Kidney (tissue), 14 donors: ENCODE measurements around the gene SIGLEC12. TPM values are rescaled to one million over a fixed set of nuclear protein-coding genes. Genes with fewer than 3 reads are reported as not detected.

Experiments used
- DNase-seq, 5 donors: peaks; one replicate each; pipeline ENCODE4 v3.0.0-alpha.2; 2013 to 2020
- FAIRE-seq: peaks from 2 replicates; lab custom pipeline; 2012; peaks lifted over from hg19 to GRCh38; lab: Jason Lieb, UNC
- H3K27ac ChIP-seq, 2 donors: one replicate each; pipeline ENCODE4 v1.7.0; 2013; ENCODE audit warnings: low read depth in 2 of 2, low read length in 2 of 2, inconsistent platforms in 1 of 2
- H3K27me3 ChIP-seq: one replicate; pipeline ENCODE4 v1.7.1; 2013; ENCODE audit warnings: low read length, inconsistent platforms; ENCODE audit not compliant: control insufficient read depth, insufficient read depth
- H3K36me3 ChIP-seq, 3 donors: one replicate each; pipeline versions ENCODE4 v1.7.0 to v1.7.1; 2013; ENCODE audit warnings: low read length in 3 of 3, control low read depth in 1 of 3, inconsistent platforms in 1 of 3; ENCODE audit not compliant: insufficient read depth in 3 of 3, control insufficient read depth in 2 of 3
- H3K4me1 ChIP-seq, 3 donors: one replicate each; pipeline versions ENCODE4 v1.7.0 to v1.7.1; 2013; ENCODE audit warnings: low read length in 3 of 3, inconsistent platforms in 1 of 3, low read depth in 1 of 3; ENCODE audit not compliant: control insufficient read depth in 2 of 3, insufficient read depth in 2 of 3
- H3K4me3 ChIP-seq, 3 donors: one replicate each; pipeline versions ENCODE4 v1.7.0 to v1.8.1; 2013; ENCODE audit warnings: low read length in 3 of 3, control low read depth in 1 of 3, inconsistent platforms in 1 of 3
- H3K9ac ChIP-seq, 3 donors: one replicate each; pipeline versions ENCODE4 v1.7.0 to v1.7.1; 2013; ENCODE audit warnings: low read length in 3 of 3, control low read depth in 1 of 3, inconsistent platforms in 1 of 3
- H3K9me3 ChIP-seq, 3 donors: one replicate each; pipeline versions ENCODE4 v1.7.0 to v1.7.1; 2013; ENCODE audit warnings: low read length in 3 of 3, control low read depth in 1 of 3, inconsistent platforms in 1 of 3; ENCODE audit not compliant: control insufficient read depth in 2 of 3, insufficient read depth in 1 of 3
- CTCF ChIP-seq: IDR thresholded peaks from 3 replicates; pipeline ENCODE4 v1.5.1; 2012; ENCODE audit warnings: mild to moderate bottlenecking, moderate library complexity, borderline replicate concordance; ENCODE audit not compliant: insufficient read depth; ENCODE audit errors: extremely low read depth
- intact Hi-C: fragments of 100-400 bp; cut with DNase I; formaldehyde crosslinking; loops from one replicate; pipeline ENCODE4 v1.11.1; 2022
- polyA plus RNA-seq: library from polyadenylated mRNA; stranded (reverse); fragments of 350-450 nt; fragmentation: Illumina TruSeq; extraction: RNeasy Lipid Tissue Mini Kit (QIAGEN cat#74804); gene quantifications from one replicate; pipeline ENCODE4 v1.2.3, GENCODE V29; 2014; ENCODE audit warnings: low read depth, low replicate concordance; ENCODE audit not compliant: insufficient read depth
- total RNA-seq: library from RNA; stranded (reverse); fragmentation: NEBNext Ultra II Directional; extraction: Animal tissue kit (Norgen Biotek cat#: 25700); gene quantifications from one replicate; pipeline ENCODE4 v1.2.1, GENCODE V29; 2021
- donor health status: control.
- donor health status: control.
- donor health status: control.
- donor health status: control.
- donor health status: control.
- donor health status: DM: yes; HTN: yes; CAD: no.
- donor health status: Normal renal cell carcinoma (clear cell type).

Gene SIGLEC12
- total and polyA plus RNA-seq, 2 donors from 2014 or later: 0.66 TPM; not detected in 1

- no peak for TF ChIP-seq CTCF
- H3K36me3 ChIP-seq: no peaks in the 10 kb centered on the region
- no peak overlapping the region for H3K27ac ChIP-seq
- no peak overlapping the region for H3K4me3 ChIP-seq
- intact Hi-C loops: no loop called here
- FAIRE-seq (no peak), DNase-seq (no peak)
- no peaks in the 10 kb centered on the region for H3K9me3 ChIP-seq
- H3K9ac ChIP-seq: no peak overlapping the region
- no peaks in the 10 kb centered on the region for H3K4me1 ChIP-seq
- no peaks in the 10 kb centered on the region for H3K27me3 ChIP-seq
Measured at GRCh38 chr19:51457351-51458013, 44.1 kb downstream of the SIGLEC12 start.

DNA sequence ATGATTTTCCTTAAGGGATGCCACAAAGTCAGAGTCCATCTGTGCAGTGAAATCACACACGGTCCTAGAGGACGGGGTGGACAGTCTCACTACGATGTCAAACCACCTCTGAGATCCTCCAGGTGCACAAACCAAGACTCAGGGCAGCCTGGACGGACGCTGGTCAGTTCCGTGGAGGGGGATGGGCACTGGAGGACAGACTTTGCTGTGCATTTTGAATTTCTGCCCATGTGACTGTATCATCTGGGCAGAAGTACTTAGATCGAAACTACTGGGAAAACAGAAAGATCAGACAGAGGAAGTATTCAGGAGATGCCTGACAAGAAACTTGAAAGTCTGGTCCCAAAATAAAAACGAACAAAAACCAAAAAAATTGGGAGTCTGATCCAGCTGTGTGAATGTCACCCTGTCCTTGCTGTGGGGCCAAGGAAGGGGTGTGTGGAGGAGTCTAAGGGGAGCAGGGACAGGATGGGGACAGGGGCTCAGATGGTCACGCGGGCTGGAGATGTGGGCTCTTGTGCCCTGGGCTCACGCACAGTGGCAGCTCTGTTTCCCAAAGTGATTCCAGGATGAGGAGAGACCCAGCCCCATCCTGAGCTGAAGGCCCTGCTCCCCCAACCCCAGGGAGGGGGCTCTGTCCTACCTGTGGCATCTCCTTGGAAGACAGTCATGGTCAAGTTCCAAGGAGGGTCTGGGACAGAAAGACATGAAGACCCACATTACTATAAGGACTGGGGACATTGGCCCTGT, 44.9 kb downstream of the SIGLEC12 start:
- DNase-seq (no peak), FAIRE-seq (no peak)
- intact Hi-C loops: no loop called here
- Histone ChIP-seq H3K27me3 (no peaks in the 10 kb centered on the region), H3K9me3 (no peaks in the 10 kb centered on the region), H3K4me3 (no peak overlapping the region), H3K4me1 (no peaks in the 10 kb centered on the region), H3K9ac (no peak overlapping the region), H3K27ac (no peak overlapping the region), H3K36me3 (no peaks in the 10 kb centered on the region)
- TF ChIP-seq CTCF: no peak

GRCh38 chr19:51450730-51451307, 50.8 kb downstream of the SIGLEC12 start:
- peaks cover 0 to 1% (median 0%) of the 10 kb centered on the region in 3 donors for H3K9me3 ChIP-seq
- H3K27ac ChIP-seq: no peak overlapping the region
- DNase-seq: no peak
- no peaks in the 10 kb centered on the region for H3K36me3 ChIP-seq
- H3K4me3 ChIP-seq: no peak overlapping the region
- intact Hi-C loops: no loop called here
- no peak overlapping the region for H3K9ac ChIP-seq
- no peaks in the 10 kb centered on the region for H3K27me3 ChIP-seq
- no peak for TF ChIP-seq CTCF
- FAIRE-seq: no peak
- no peaks in the 10 kb centered on the region for H3K4me1 ChIP-seq
